GM12874 (cell line): ENCODE data around the gene COL13A1.

Source experiments
- CTCF ChIP-seq: IDR thresholded peaks from 2 replicates; pipeline ENCODE4 v1.5.1; 2011; ENCODE audit warnings: low read depth, mild to moderate bottlenecking, control low read depth, low read length, moderate library complexity; ENCODE audit not compliant: insufficient read depth

Gene COL13A1

GRCh38 chr10:69980672-69981071 lies 179.0 kb downstream of the COL13A1 start:
- no peak for TF ChIP-seq CTCF

GRCh38 chr10:69988094-69988493 lies 186.4 kb downstream of the COL13A1 start:
- no peak for TF ChIP-seq CTCF

GRCh38 chr10:69991151-69991550 lies 189.4 kb downstream of the COL13A1 start:
- no peak for TF ChIP-seq CTCF

GRCh38 chr10:69994262-69994661 lies 192.6 kb downstream of the COL13A1 start:
- TF ChIP-seq CTCF = no peak

GRCh38 chr10:69996611-69997010 lies 194.9 kb downstream of the COL13A1 start:
- TF ChIP-seq CTCF = no peak

GRCh38 chr10:70000262-70000661 lies 198.6 kb downstream of the COL13A1 start:
- no peak for TF ChIP-seq CTCF

GRCh38 chr10:70007116-70007820 lies 205.6 kb downstream of the COL13A1 start:
- TF ChIP-seq CTCF = no peak
